Renal cortical epithelial cell (primary cell): Measurements from ENCODE around the gene FRMD4A. TPM values are rescaled to one million over a fixed set of nuclear protein-coding genes. Genes with fewer than 3 reads are reported as not detected.
A peak's percentile ranks its signal among the peaks of the same experiment; 100 is the strongest.

Experiments
- DNase-seq: peaks from one replicate; pipeline ENCODE4 v3.0.0-alpha.2; 2011; ENCODE audit warnings: low read depth
- total RNA-seq: library from RNA; depleted of rRNA; stranded (reverse); fragments of >200 nt; gene quantifications from 2 replicates; pipeline ENCODE4 v1.2.3, GENCODE V29; 2014

FRMD4A gene
- total RNA-seq, 1 donor from 2014 or later: 18.6 TPM

- no peak for DNase-seq
These were observed 36.2 kb downstream of the FRMD4A start for GRCh38 chr10:14294347-14295059.

DNA sequence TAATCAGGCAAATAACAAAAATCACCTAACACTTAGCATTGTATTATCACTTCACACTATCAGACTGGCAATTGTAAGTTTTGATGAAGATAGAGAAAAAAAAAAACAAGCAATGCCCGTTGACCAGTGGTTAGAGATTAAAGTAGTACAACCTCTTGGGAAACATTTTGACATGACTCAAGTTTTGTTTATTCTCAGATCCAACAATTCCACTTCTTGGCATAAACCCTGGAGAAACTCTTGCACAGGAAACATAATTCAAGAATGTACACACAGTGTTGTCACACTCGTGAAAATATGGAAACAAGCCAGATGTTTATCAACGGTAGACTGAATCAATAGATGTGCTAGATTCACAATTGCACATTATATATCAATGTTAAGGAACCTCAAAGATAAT, 37.2 kb downstream of the FRMD4A start:
- no peak for DNase-seq

DNA sequence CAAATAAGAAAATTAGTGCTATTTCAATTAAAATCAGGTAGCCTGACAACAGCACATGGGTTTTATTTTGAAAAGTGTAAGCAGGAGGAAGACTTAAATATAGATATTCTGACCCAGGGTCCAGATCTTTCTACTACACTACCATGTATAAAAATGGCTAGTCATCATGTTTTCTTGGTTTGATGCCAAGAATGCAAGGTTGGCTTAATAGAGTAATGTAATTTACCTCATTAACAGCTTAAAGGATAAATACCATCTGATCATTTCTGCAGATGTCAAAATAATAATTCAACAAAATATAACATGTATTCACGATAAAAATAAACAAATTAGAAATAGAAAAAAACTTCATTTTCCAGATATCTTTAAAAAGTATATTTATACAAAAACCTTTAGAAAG, 39.4 kb downstream of the FRMD4A start:
- no peak for DNase-seq

DNA sequence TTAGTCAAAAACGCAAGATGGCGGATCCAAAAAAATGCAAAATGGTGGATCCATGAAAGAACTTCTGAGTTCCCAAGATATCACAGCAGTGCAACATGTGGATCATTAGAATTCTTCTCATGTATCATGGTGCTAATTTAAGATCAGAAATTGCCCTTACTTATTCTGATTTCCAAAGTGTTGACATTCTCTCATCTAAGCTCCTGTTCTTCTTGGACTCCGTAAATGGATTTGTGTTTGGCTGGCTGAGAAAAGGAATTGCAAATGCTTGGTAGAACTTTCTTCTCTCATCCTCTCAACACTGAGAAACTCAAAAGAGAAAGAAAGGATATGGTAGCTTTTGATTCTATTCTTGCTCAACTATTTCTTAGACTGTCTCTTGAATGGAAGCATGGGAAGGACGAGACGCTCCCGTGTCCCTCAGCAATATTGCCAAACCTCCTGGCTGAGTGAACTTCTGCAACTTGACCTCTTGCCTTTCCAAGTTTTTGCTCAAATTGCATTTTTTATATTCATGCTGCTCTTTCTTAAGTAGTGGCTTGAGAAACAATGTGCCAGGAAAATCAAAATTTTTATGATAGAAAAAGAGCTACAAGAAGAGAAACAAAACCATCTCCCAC, 44.7 kb downstream of the FRMD4A start:
- no peak for DNase-seq

DNA sequence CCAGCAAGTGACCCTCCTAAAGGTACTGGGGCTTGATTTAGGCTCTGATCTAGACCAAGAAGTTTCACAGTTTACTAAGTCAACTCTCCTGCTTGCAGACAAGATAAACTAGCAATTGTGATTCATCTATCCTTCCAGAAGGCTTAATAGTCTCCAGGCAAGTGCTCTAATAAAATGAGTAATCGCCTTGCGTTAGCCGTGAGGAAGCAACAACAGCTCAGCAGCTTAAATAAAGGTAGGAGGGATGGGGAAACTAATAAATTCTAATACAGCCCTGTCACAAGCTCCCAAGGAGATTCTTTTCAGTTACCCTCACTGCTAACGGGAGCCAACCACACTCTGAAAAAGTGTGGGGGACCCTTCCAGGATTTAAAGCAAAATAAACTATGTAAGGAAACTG, 48.4 kb downstream of the FRMD4A start:
- DNase-seq: peak; percentile 38

GRCh38 chr10:14278533-14278932, 52.2 kb downstream of the FRMD4A start:
- DNase-seq: no peak

DNA sequence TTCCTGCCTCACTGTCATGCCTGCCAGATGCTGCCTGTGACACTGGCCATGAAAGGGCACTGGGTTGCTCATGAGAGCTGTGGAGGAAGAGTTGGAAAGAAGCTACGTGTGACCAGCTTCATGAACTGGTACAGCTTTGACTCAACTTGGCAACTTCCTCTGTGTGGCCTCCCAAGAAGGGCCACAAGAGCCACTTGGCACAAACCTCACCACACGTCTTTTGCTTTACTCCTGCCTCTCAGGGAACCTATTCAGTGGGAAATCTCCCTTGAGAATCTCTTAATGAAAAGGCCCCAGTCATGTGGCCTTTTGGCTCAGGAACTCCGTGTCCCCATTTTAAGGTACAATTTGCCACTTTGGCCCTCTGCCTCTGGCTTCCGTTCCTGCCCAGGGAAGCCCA, 54.5 kb downstream of the FRMD4A start:
- DNase-seq: no peak

DNA sequence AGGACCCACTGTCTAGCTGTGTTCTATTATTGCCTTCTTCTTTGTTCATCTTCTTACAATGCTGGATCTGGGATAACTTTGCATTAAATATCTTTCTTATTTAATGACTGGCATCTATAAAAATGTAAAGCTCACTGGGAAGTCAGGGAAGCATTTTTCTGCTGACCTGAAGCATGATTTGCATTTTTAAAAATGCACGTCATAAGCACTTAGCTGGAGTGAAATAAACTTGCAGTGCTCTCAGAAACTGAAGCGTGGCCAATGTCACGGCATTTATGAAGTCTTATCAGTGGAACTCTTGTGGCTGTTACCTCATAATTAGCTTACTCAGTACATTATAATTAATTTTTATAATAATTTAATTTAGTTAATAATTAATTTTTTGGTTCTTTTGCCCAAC, 59.1 kb downstream of the FRMD4A start:
- no peak for DNase-seq

DNA sequence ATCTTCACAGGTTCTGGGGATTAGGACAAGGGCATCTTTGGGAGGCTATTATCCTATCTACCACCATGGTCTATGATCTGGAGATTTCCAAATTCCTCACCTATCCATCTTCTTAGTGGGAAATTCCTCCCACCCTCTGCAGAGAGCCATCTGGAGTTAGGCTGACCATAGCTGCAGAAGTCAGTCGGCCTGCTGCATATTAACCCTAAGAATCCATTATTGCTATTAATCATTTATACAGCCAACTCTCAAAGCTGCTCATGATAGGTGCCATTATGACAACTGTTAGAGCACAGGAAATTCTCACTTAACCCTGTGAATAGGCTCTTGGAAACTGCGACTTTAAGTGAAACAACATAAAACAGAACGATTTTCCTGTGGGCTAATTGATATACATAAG, 60.4 kb downstream of the FRMD4A start:
- no peak for DNase-seq

- no peak for DNase-seq
These were observed 65.0 kb downstream of the FRMD4A start for GRCh38 chr10:14265709-14266108.

DNA sequence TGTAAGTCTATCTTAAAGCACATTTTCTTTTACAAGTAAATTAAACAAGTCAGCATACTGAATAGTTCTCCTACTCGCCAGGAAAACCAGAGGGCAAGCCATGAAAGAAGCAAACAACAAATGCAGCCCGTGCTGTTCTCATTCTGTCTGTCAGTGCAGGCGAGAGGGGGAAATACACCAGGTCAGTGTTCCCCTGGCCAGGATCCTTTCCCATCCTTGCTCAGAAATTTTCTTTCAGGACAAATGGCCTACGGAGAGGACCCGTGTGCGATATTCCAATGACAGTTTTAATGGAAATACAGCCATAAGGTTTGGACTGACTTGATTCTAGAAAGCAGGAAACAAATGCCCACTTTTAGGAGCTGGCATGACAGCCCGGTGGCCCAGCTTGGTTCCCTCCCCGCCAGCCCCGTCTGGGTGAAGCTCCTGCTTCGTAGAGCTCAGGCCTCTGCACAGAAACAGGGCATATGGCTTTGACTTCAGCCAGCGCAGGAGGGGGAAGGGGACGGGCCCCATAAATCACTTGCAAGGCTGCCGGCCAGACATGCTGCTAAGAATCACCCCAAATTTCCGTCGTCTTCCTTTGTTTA, 67.8 kb downstream of the FRMD4A start:
- no peak for DNase-seq

GRCh38 chr10:14261336-14261735, 69.4 kb downstream of the FRMD4A start:
- no peak for DNase-seq

- peak; percentile 85 for DNase-seq
These were observed 70.8 kb downstream of the FRMD4A start for GRCh38 chr10:14259696-14260566.

GRCh38 chr10:14254368-14254767, 76.4 kb downstream of the FRMD4A start:
- no peak for DNase-seq

DNA sequence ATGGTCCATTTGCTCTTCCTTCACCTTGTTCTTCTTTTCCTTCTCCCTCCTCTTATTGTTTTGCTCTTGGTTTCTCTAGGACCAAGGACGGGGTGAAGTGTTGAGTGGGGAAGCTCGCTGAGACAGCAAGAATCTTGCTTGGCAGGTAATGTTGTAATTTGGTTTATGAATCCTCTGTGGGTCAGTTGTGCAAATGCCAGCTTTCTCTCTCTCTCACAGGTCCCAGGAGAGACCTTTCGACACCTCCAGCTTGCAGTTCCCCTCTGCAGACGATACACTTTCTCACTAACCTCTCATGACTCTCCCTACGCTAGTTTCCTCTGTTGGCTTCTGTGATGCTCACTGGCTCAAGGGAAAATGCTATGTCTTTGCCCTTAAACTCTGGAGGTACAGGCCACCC, 77.0 kb downstream of the FRMD4A start:
- no peak for DNase-seq

DNA sequence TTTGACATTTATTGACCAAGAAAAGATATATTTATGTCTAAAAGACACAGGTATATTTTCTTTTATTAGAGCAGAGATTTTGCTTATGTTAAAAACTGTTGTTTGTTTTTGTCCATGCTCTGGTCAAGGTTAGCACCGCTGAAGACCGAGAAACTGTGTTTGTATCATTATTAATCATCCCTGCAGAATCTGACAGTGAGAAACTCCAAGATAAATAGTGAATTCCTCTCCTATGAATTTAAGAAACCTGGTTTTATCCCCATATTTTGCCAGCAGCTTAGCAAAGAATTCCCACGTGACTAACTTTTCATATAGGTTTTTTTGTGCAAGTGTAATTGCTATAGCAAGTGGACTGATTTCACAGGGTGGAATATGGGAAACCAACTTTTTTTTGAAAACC, 77.6 kb downstream of the FRMD4A start:
- DNase-seq: no peak

DNA sequence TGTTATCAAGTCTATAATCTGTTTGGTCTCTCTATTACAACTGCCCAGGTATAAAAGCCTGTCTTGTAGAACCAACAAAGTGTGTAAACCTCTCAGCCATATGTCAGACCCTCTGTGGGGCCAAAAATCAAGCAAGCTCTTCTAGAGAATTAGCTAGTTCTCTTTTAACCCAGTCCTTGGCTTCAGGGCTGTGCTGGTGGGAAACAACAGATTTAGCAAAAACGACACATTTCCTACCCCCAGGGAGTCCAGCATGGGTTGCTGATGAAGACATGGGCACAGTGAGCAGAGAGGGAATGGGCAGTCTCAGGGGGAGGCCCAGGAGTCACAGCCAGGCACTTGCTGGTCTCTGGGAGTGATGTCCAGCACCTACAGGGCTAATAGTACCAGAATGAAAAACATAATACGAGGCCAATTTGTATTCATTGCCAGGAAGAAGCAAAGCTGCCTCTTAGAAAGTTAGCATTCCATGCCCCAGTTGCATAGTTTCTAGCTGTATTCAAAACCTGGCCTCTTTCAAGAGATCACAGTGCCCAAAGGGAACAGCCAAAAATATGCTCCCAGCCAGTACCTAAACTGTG, 80.1 kb downstream of the FRMD4A start:
- DNase-seq: no peak

GRCh38 chr10:14247377-14248116, 83.2 kb downstream of the FRMD4A start:
- DNase-seq: no peak

DNA sequence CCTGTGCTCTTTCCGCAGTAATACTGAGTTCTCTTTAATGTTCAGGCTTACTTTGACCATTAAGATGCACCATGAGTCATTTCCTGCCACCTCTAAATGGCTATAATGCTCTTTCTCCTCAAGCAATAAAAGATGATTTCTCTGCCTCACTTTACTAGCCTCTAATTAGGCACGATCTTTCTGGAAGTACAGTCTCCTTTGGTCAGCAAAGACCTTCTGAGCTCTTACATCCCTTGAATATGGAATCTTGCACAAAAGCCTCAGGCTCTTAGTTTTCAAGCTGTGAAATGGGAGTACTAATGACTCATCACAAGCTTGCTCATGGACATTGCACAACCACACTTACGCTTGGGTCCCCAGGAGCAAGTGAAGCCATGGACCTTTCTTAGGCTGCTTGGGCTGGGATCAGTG, 85.9 kb downstream of the FRMD4A start:
- peak; percentile 71 for DNase-seq

DNA sequence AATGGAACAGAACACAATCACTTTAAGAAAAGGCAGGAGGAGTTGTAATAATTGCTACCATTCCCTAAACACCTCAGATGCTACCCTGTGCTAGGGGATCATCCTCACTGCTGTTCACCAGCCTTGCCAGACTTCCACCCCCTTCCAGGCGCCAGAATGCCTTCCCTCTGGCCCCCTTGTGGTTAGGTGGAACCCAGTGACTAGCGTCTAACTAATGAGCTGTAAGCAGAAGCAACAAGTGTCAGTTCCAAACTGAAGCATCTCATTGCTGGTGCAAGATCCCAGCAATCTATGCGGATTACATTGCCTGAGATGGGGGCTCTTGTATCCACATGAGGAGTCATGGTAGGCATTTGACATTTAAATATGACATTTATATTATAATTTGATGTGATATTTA, 86.6 kb downstream of the FRMD4A start:
- no peak for DNase-seq

- no peak for DNase-seq
These were observed 87.5 kb downstream of the FRMD4A start for GRCh38 chr10:14243221-14243620.
